PFSK-1 (cell line): ENCODE data around the gene PACS2.

Experiments
- FOXP2 ChIP-seq: optimal IDR thresholded peaks from 2 replicates; pipeline ENCODE3; 2011; ENCODE audit warnings: borderline replicate concordance, control low read depth, inconsistent platforms; ENCODE audit not compliant: insufficient read depth; ENCODE audit errors: extremely low read length, extremely low read depth
- POLR2AphosphoS5 ChIP-seq: IDR thresholded peaks from 2 replicates; pipeline ENCODE4 v1.6.1; 2012; ENCODE audit warnings: low read depth, mild to moderate bottlenecking, control low read depth, low read length, moderate library complexity
- SIN3A ChIP-seq: IDR thresholded peaks from 2 replicates; pipeline ENCODE4 v1.6.1; 2012; ENCODE audit warnings: mild to moderate bottlenecking, low read length, moderate library complexity, borderline replicate concordance; ENCODE audit not compliant: insufficient read depth
- TAF1 ChIP-seq: IDR thresholded peaks from 2 replicates; pipeline ENCODE4 v1.6.1; 2012; ENCODE audit warnings: low read length, control low read depth, borderline replicate concordance; ENCODE audit not compliant: insufficient read depth
- TF ChIP-seq, protein P1 (sequence below), 2 experiments: IDR thresholded peaks; 2 replicates each; pipeline versions ENCODE4 v1.6.1 to v1.8.0; 2011 to 2012; ENCODE audit warnings: low read depth in 2 of 2, low read length in 2 of 2, control low read depth in 1 of 2, inconsistent platforms in 1 of 2, mild to moderate bottlenecking in 1 of 2, moderate library complexity in 1 of 2; ENCODE audit not compliant: insufficient read depth in 1 of 2

Gene PACS2

GRCh38 chr14:105328678-105329390 lies 14.3 kb downstream of the PACS2 start:
- TF ChIP-seq FOXP2: no peak
- TF ChIP-seq POLR2AphosphoS5: no peak
- TF ChIP-seq, protein P1, sequence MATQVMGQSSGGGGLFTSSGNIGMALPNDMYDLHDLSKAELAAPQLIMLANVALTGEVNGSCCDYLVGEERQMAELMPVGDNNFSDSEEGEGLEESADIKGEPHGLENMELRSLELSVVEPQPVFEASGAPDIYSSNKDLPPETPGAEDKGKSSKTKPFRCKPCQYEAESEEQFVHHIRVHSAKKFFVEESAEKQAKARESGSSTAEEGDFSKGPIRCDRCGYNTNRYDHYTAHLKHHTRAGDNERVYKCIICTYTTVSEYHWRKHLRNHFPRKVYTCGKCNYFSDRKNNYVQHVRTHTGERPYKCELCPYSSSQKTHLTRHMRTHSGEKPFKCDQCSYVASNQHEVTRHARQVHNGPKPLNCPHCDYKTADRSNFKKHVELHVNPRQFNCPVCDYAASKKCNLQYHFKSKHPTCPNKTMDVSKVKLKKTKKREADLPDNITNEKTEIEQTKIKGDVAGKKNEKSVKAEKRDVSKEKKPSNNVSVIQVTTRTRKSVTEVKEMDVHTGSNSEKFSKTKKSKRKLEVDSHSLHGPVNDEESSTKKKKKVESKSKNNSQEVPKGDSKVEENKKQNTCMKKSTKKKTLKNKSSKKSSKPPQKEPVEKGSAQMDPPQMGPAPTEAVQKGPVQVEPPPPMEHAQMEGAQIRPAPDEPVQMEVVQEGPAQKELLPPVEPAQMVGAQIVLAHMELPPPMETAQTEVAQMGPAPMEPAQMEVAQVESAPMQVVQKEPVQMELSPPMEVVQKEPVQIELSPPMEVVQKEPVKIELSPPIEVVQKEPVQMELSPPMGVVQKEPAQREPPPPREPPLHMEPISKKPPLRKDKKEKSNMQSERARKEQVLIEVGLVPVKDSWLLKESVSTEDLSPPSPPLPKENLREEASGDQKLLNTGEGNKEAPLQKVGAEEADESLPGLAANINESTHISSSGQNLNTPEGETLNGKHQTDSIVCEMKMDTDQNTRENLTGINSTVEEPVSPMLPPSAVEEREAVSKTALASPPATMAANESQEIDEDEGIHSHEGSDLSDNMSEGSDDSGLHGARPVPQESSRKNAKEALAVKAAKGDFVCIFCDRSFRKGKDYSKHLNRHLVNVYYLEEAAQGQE (IDR thresholded peaks at IDR 0.05; ENCODE audit: insufficient read depth in 1 of 2, low read depth in 2 of 2, low read length in 2 of 2): no peak
- no peak for TF ChIP-seq SIN3A
- TF ChIP-seq TAF1: no peak

DNA sequence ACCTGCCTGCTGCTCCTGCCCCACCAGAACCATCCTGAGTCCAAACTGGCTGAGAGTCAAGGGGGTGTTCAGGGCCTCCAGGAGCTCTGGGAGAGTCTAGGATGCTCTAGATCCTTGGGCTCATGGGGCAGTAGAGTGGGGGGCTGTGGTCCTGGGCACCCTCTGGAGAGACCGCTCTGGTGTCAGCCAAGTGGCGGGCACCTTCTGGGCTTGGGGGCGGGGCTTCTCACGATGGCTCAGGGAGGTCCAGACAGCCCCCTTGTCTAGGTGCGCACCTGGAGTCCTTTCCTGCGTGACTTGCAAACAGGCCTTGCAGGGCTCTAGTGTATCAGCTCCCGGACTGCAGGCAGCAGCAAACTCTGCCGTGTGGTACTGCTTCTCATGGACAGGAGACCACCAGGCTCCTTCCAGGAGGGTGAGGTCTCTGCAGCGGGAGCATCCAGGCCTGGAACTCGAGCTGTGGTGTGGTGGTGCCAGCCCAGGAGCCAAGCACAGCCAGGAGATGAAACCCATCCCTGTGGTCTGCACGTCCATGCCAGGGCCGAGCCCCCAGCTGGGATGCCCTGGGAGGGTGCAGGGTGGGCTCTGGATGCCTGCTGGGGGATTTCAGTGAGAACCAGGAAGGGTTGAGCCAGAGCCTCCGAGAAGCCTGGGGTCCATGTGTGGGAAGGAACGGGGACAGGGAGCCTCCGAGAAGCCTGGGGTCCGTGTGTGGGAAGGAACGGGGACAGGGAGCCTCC lies 15.0 kb downstream of the PACS2 start:
- no peak for TF ChIP-seq FOXP2
- TF ChIP-seq POLR2AphosphoS5: no peak
- TF ChIP-seq, protein P1 (IDR thresholded peaks at IDR 0.05; ENCODE audit: insufficient read depth in 1 of 2, low read depth in 2 of 2, low read length in 2 of 2): no peak
- no peak for TF ChIP-seq TAF1
- no peak for TF ChIP-seq SIN3A

- TF ChIP-seq TAF1: no peak
- TF ChIP-seq POLR2AphosphoS5: no peak
- TF ChIP-seq, protein P1 (IDR thresholded peaks at IDR 0.05; ENCODE audit: insufficient read depth in 1 of 2, low read depth in 2 of 2, low read length in 2 of 2): no peak
- no peak for TF ChIP-seq SIN3A
- TF ChIP-seq FOXP2: no peak
Observed at GRCh38 chr14:105330491-105330895, 15.9 kb downstream of the PACS2 start.

GRCh38 chr14:105331575-105332349 lies 17.2 kb downstream of the PACS2 start:
- TF ChIP-seq, protein P1 (IDR thresholded peaks at IDR 0.05; ENCODE audit: insufficient read depth in 1 of 2, low read depth in 2 of 2, low read length in 2 of 2): no peak
- no peak for TF ChIP-seq FOXP2
- no peak for TF ChIP-seq POLR2AphosphoS5
- no peak for TF ChIP-seq SIN3A
- no peak for TF ChIP-seq TAF1
